GM23248 (cell line): ENCODE measurements around the gene MN1. TPM values are rescaled to one million over a fixed set of nuclear protein-coding genes. Genes with fewer than 3 reads are reported as not detected.

Source experiments
- DNase-seq: peaks from one replicate; pipeline ENCODE4 v3.0.0-alpha.2; 2015
- H2AFZ ChIP-seq: fragments of 200-600 bp; sonication (generic); 2 replicates; pipeline ENCODE4 v1.6.1; 2016; ENCODE audit warnings: antibody characterized with exemption
- H3F3A ChIP-seq: fragments of 200-600 bp; sonication (generic); 2 replicates; pipeline ENCODE4 v1.6.1; 2016; ENCODE audit warnings: mild to moderate bottlenecking, antibody characterized with exemption, mixed run types; ENCODE audit not compliant: insufficient read depth
- H3K27ac ChIP-seq: fragments of 200-600 bp; sonication (generic); 2 replicates; pipeline ENCODE4 v1.5.1; 2016; ENCODE audit warnings: mild to moderate bottlenecking
- H3K27me3 ChIP-seq: fragments of 200-600 bp; sonication (generic); replicated peaks from 2 replicates; pipeline ENCODE4 v1.6.1; 2016; ENCODE audit warnings: mild to moderate bottlenecking; ENCODE audit not compliant: insufficient read depth
- H3K36me3 ChIP-seq: fragments of 200-600 bp; sonication (generic); 2 replicates; pipeline ENCODE4 v1.6.1; 2016; ENCODE audit warnings: low read depth, mild to moderate bottlenecking
- H3K4me1 ChIP-seq: fragments of 200-600 bp; sonication (generic); 2 replicates; pipeline ENCODE4 v1.6.1; 2016; ENCODE audit warnings: mild to moderate bottlenecking; ENCODE audit not compliant: insufficient read depth
- H3K4me2 ChIP-seq: fragments of 200-600 bp; sonication (generic); one replicate; pipeline ENCODE4 v1.6.1; 2016; ENCODE audit warnings: mild to moderate bottlenecking; ENCODE audit not compliant: unreplicated experiment
- H3K4me3 ChIP-seq: fragments of 200-600 bp; sonication (generic); 2 replicates; pipeline ENCODE4 v1.5.1; 2016; ENCODE audit warnings: mild to moderate bottlenecking
- H3K79me2 ChIP-seq: fragments of 200-600 bp; sonication (generic); 2 replicates; pipeline ENCODE4 v1.6.1; 2016; ENCODE audit warnings: mild to moderate bottlenecking; ENCODE audit not compliant: insufficient read depth
- H3K9ac ChIP-seq: fragments of 200-600 bp; sonication (generic); 2 replicates; pipeline ENCODE4 v1.6.1; 2016; ENCODE audit warnings: mild to moderate bottlenecking
- H3K9me2 ChIP-seq: fragments of 200-600 bp; sonication (generic); 2 replicates; pipeline ENCODE4 v1.6.1; 2016; ENCODE audit warnings: mixed run types, mild to moderate bottlenecking, moderate library complexity; ENCODE audit not compliant: insufficient read depth
- H3K9me3 ChIP-seq: fragments of 200-600 bp; sonication (generic); one replicate; pipeline ENCODE4 v1.6.1; 2017; ENCODE audit warnings: low read depth
- H4K20me1 ChIP-seq: fragments of 200-600 bp; sonication (generic); 2 replicates; pipeline ENCODE4 v1.6.0; 2016; ENCODE audit not compliant: insufficient read depth
- EZH2 ChIP-seq: fragments of 200-600 bp; sonication (generic); IDR thresholded peaks from 2 replicates; pipeline ENCODE4 v1.6.1; 2018; ENCODE audit warnings: antibody characterized with exemption, mild to moderate bottlenecking; ENCODE audit not compliant: insufficient read depth, poor library complexity, severe bottlenecking
- EZH2phosphoT487 ChIP-seq: fragments of 200-600 bp; sonication (generic); IDR thresholded peaks from 2 replicates; pipeline ENCODE4 v1.6.1; 2018; ENCODE audit warnings: antibody characterized with exemption, moderate library complexity, mild to moderate bottlenecking, low read depth; ENCODE audit not compliant: insufficient read depth
- WGBS, 2 experiments: methylation state at CpG; one replicate each; pipeline ENCODE4 v1.1.6; 2015 to 2017; ENCODE audit warnings: low lambda C conversion rate in 2 of 2, low coverage in 1 of 2; ENCODE audit errors: missing lambda C conversion rate in 2 of 2; 5-methylcytosine and 5-hydroxymethylcytosine counted together
- in situ Hi-C: fragments of 300-500 bp; cut with MboI; formaldehyde crosslinking; loops from 2 replicates; pipeline ENCODE4 v1.15.0; 2020
- polyA plus RNA-seq: library from polyadenylated mRNA; unstranded; fragments of >200 nt; fragmentation: Nextera tagmentation; extraction: Ambion mirVana; gene quantifications from 2 replicates; pipeline ENCODE4 v1.2.1, GENCODE V29; 2016
- total RNA-seq: library from RNA; depleted of rRNA; stranded (reverse); fragments of >200 nt; shearing (Covaris generic); gene quantifications from 2 replicates; pipeline ENCODE4 v1.2.3, GENCODE V29; 2014

Gene MN1
- total and polyA plus RNA-seq, 2 experiments from 2014 or later: 4.2 to 24.8 TPM

DNA sequence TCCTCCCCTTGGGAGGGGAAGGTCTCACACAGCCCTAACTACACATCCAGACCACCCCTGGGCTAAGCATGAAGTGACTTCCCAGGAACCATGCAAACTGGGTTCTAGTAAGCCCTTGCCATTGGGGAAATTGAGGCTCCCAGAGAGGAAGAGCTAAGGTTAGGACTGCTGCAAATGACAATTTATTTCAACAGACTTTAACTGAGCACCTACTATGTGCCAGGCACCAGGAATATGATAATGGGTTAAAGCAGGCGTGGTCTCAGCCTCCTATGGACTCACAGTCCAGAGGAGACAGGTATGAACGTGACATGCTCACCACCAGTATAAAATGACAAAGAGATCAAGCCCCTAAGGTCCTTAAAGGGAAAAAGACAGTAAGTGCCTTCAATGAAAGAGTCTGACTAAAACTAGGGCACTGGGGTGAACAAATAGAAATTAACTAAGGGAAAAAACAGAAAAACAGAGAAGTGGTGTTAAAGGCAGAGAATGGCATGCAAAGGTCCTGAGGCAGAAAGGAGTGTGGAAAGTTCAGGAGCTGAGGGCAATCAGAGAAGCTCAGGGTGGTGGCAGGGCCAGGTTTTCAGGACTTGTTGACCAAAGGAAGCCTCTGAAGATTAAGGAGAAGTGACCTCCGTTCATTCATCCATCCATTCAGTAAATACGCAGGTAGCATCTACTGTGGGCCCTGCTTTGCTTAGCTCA, 14.4 kb upstream of the MN1 start:
- Histone ChIP-seq H3K9me3 (no peaks in the 10 kb centered on the region), H2AFZ (no peak overlapping the region), H3K79me2 (no peaks in the 10 kb centered on the region), H3K4me2 (no peak overlapping the region), H3K4me1 (peaks cover 2% of the 10 kb centered on the region; the same call in 1 of the 2 replicates), H3K27me3 (no peaks in the 10 kb centered on the region), H3K9me2 (no peaks in the 10 kb centered on the region), H3K9ac (no peak overlapping the region), H3K36me3 (no peaks in the 10 kb centered on the region), H3K27ac (no peak overlapping the region), H4K20me1 (no peaks in the 10 kb centered on the region), H3K4me3 (no peak overlapping the region), H3F3A (no peaks in the 10 kb centered on the region)
- no peak for TF ChIP-seq EZH2phosphoT487
- TF ChIP-seq EZH2: no peak
- 90 to 91% methylated on average over 4 of the region's 4 CpGs for WGBS, 2 experiments
- in situ Hi-C loops: loop anchor here (25.0 kb wide), 1 partner anchor 604 kb away; no protein-coding TSS in a partner anchor
- DNase-seq: no peak

- no peak for DNase-seq
- H3K9ac ChIP-seq: no peak overlapping the region
- no peak overlapping the region for H2AFZ ChIP-seq
- H4K20me1 ChIP-seq: no peaks in the 10 kb centered on the region
- 77 to 81% methylated on average over 6 of the region's 6 CpGs for WGBS, 2 experiments
- no peak for TF ChIP-seq EZH2
- TF ChIP-seq EZH2phosphoT487: no peak
- H3K4me1 ChIP-seq: peaks cover 11% of the 10 kb centered on the region; the same call in 1 of the 2 replicates
- in situ Hi-C loops: loop anchor here (25.0 kb wide), 1 partner anchor 603 kb away; no protein-coding TSS in a partner anchor
- no peaks in the 10 kb centered on the region for H3K27me3 ChIP-seq
- no peak overlapping the region for H3K4me3 ChIP-seq
- no peaks in the 10 kb centered on the region for H3K9me2 ChIP-seq
- H3K27ac ChIP-seq: no peak overlapping the region
- H3K36me3 ChIP-seq: no peaks in the 10 kb centered on the region
- H3K79me2 ChIP-seq: no peaks in the 10 kb centered on the region
- 0 out of 2 replicates have a peak, but pooled peaks cover 4% of the 10 kb centered on the region for H3F3A ChIP-seq
- no peak overlapping the region for H3K4me2 ChIP-seq
- no peaks in the 10 kb centered on the region for H3K9me3 ChIP-seq
These were observed 13.4 kb upstream of the MN1 start for GRCh38 chr22:27814993-27815392.

DNA sequence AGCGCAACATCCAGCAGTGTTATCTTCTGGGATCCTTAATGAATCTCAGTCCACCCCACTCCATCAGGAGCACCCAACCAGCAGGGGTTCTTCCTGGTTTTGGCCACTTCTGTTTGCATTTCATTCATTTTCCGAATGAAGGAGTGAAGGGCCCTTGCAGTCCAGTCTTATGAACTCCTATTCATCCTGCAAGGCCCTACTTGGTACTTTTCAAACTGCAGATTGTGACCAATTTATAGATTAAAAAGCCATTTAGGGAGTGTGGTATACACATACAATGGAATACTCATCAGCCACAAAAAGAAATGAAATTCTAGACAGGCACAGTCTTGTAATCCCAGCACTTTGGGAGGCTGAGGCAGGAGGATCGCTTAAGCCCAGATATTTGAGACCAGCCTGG, 10.2 kb upstream of the MN1 start:
- 0 out of 2 replicates have a peak, but pooled peaks cover 4% of the 10 kb centered on the region for H3F3A ChIP-seq
- no peak overlapping the region for H2AFZ ChIP-seq
- WGBS, 2 experiments: 99% methylated on average over 3 of the region's 3 CpGs
- no peak overlapping the region for H3K4me2 ChIP-seq
- DNase-seq: no peak
- no peak overlapping the region for H3K9ac ChIP-seq
- TF ChIP-seq EZH2phosphoT487 (no peak), EZH2 (no peak)
- no peaks in the 10 kb centered on the region for H3K27me3 ChIP-seq
- no peaks in the 10 kb centered on the region for H3K9me2 ChIP-seq
- H4K20me1 ChIP-seq: no peaks in the 10 kb centered on the region
- no peaks in the 10 kb centered on the region for H3K9me3 ChIP-seq
- H3K36me3 ChIP-seq: no peaks in the 10 kb centered on the region
- H3K79me2 ChIP-seq: no peaks in the 10 kb centered on the region
- in situ Hi-C loops: loop anchor here (25.0 kb wide), 1 partner anchor 599 kb away; no protein-coding TSS in a partner anchor
- H3K27ac ChIP-seq: no peak overlapping the region
- peaks cover 11% of the 10 kb centered on the region; the same call in 1 of the 2 replicates for H3K4me1 ChIP-seq
- no peak overlapping the region for H3K4me3 ChIP-seq

GRCh38 chr22:27810609-27811151, 9.1 kb upstream of the MN1 start:
- 17 to 18% methylated on average over 15 of the region's 15 CpGs for WGBS, 2 experiments
- no peaks in the 10 kb centered on the region for H3K27me3 ChIP-seq
- H3K9me3 ChIP-seq: no peaks in the 10 kb centered on the region
- in situ Hi-C loops: loop anchor here (25.0 kb wide), 1 partner anchor 598 kb away; no protein-coding TSS in a partner anchor
- no peaks in the 10 kb centered on the region for H3K9me2 ChIP-seq
- 0 out of 2 replicates have a peak, but pooled peaks cover 4% of the 10 kb centered on the region for H3F3A ChIP-seq
- peak overlapping the region; percentile 48 for H3K27ac ChIP-seq
- DNase-seq: peak; percentile 89
- H3K79me2 ChIP-seq: no peaks in the 10 kb centered on the region
- peak overlapping the region; percentile 42 for H3K4me2 ChIP-seq
- H2AFZ ChIP-seq: peak overlapping the region; percentile 53
- no peaks in the 10 kb centered on the region for H4K20me1 ChIP-seq
- H3K4me3 ChIP-seq: no peak overlapping the region
- peak overlapping the region; percentile 47; the same call in 1 of the 2 replicates for H3K9ac ChIP-seq
- H3K4me1 ChIP-seq: peaks cover 11% of the 10 kb centered on the region; the same call in 1 of the 2 replicates
- TF ChIP-seq EZH2 (no peak), EZH2phosphoT487 (no peak)
- no peaks in the 10 kb centered on the region for H3K36me3 ChIP-seq
